H54 (cell line): ENCODE measurements around the gene SNUPN.
"Not testable (repeated sequence)": the region's sequence is repeated elsewhere in the genome, so short reads cannot be mapped to it uniquely, and the experiment has no call there.

ENCODE experiments used
- DNase-seq: peaks from one replicate; pipeline ENCODE4 v3.0.0; 2011; ENCODE audit warnings: low spot score, mixed read lengths; ENCODE audit not compliant: insufficient read length
- FAIRE-seq: peaks from 3 replicates; lab custom pipeline; 2011; peaks lifted over from hg19 to GRCh38; lab: Jason Lieb, UNC
- POLR2A ChIP-seq: IDR thresholded peaks from 2 replicates; pipeline ENCODE4 v1.6.1; 2011; ENCODE audit warnings: low read depth, mild to moderate bottlenecking, low read length

Gene SNUPN

DNA sequence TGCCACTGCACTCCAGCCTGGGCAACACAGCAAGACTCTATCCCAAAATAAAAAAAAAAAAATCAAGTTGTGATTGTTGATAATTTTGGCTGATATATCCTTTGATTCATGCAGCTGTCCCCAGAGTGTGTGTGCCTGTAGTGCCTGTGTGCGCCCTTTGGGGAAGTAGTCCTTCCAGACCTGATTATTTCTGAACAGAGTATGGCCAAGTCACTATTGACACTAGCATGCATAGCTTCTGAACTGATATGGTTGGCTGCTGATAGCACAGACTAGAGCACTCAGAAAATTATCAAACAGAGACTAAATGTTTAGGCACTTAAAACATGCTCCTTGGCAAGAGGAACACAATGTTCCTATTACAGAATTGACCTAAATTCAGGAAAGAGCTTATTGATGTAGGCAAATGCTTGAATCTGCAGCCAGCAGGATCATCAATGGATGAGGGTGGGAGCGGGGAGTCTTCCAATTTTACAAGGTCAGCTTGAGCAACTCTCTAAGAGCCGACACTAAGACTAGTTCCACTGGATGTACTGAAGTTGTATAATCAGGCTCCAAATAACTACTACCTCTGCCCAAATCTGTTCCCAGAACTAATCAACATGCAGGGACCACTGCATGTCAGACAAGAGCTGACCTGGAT is 28.7 kb downstream of the SNUPN start:
- no peak for DNase-seq
- no peak for TF ChIP-seq POLR2A
- no peak for FAIRE-seq

DNA sequence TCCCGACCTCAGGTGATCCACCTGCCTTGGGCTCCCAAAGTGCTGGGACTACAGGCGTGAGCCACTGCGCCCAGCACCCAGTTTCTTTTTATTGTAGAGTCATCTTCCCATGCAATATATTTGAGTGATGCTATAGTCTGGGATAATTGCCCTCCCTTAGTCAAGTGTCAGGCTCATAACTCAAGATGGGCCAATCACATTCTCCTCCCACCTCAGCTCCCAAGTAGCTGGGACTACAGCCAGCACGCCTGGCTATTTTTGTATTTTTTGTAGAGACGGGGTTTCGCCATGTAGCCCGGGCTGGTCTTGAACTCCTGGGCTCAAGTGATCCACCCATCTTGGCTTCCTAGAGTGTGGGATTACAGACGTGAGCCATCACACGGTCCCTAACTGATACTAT is 31.2 kb downstream of the SNUPN start:
- no peak for FAIRE-seq
- DNase-seq: no peak
- TF ChIP-seq POLR2A: no peak

DNA sequence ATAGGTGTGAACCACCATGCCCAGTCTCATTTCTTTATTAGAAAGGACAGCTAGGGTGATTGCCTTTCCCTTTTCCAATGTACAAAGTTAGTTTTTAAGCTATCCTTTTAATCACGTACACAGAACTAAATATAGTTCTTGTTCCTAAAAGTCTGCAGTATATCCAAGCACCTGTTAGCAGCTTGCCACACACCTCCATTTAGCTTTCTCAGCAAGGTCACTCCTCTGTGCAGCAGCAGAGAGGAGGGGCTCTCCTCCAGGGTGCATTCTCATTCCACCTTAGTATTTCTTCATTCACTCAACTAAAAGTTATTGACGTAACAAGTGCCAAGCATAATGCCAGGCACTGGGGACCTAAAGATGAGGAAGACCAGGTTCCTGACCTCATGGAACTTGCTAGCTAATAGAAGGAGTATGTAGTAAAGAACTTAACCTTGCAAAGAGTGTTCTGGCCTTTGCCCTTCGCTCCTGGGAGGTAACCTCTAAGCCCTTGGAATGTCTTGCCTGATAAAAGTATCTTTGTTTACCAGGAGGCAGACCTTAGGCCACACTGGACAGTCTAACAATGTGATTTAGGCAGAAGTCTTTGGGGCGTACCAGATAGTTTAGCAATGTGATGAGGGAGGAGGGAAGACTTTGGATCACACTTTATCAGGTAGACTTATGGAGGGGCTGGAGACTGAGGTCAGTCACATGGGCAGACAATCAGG is 33.7 kb downstream of the SNUPN start:
- no peak for TF ChIP-seq POLR2A
- FAIRE-seq: no peak
- no peak for DNase-seq

DNA sequence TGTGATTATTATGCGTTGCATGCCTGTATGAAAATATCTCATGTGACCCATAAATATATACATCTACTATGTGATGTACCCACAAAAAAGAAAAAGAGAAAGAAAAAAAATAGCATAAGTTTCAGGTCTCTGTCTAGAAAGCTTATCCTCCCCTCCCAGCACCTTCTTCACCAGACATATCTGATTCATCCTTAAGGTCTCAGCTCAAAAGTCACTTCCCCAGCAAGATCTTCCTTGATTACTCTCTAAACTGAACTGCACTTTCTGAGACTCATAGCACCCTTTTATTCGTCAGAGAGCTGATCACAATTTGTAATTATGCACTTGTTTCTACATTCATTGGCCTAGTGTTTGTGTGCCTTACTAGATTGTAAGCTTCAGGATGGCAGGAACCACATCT is 35.3 kb downstream of the SNUPN start:
- TF ChIP-seq POLR2A: no peak
- no peak for DNase-seq
- no peak for FAIRE-seq

DNA sequence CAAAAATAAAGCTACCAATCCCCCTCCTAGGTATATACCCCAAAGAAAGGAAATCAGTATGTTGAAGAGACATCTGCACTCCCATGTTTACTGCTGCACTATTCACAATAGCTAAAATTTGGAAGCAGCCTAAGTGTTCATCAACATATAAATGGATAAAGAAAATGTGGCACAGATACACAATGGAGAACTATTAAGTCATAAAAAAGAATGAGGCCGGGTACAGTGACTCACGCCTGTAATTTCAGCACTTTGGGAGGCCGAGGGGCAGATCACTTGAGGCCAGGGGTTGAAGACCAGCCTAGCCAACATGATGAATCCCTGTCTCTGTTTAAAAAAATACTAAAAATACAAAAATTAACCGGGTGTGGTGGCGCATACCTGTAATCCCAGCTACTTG is 36.5 kb downstream of the SNUPN start:
- TF ChIP-seq POLR2A: no peak
- FAIRE-seq (no peak), DNase-seq (no peak)

DNA sequence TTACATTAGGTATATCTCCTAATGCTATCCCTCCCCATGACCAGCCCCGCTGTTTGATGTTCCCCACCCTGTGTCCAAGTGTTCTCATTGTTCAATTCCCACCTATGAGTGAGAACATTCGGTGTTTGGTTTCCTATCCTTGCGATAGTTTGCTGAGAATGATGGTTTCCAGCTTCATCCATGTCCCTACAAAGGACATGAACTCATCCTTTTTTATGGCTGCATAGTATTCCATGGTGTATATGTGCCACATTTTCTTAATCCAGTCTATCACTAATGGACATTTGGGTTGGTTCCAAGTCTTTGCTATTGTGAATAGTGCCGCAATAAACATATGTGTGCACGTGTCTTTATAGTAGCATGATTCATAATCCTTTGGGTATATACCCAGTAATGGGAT is 39.1 kb downstream of the SNUPN start:
- not testable (repeated sequence) for DNase-seq, FAIRE-seq

DNA sequence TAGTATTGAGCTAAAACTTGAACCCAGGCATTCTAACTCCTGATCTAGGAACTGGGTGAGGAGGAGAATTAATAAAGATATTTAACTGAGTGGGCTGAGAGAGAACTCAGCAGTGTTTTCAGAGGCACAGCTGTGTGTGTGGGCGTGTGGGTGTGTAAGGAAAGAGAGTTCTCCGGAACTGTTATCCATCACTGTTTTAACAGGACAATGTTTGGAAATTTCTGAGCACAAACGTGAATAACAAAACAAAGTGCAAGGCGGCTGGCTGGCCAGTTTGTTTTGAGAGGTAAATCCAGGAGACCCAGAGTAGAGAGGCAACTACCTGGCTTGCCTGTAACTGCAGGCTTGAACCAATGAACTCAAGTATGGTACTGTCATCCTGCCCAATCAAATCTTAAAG is 41.4 kb downstream of the SNUPN start:
- TF ChIP-seq POLR2A: no peak
- FAIRE-seq: no peak
- DNase-seq: no peak

DNA sequence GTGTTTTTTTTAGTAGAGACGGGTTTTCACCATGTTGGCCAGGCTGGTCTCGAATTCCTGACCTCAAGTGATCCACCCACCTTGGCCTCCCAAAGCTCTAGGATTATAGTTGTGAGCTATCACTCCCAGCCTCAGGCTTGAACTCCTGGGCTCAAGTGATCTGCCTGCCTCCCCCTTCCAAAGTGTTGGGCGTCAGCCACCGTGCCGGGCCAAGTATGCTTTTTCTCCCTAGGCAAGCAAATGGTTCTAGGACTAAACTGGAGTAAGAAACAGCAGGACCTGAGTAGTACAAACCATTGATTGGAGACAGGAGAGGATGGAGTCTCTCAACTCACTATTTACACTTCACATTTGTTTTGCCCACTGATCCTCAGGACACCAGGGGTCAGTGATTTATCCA is 41.8 kb downstream of the SNUPN start:
- no peak for TF ChIP-seq POLR2A
- no peak for DNase-seq
- no peak for FAIRE-seq

DNA sequence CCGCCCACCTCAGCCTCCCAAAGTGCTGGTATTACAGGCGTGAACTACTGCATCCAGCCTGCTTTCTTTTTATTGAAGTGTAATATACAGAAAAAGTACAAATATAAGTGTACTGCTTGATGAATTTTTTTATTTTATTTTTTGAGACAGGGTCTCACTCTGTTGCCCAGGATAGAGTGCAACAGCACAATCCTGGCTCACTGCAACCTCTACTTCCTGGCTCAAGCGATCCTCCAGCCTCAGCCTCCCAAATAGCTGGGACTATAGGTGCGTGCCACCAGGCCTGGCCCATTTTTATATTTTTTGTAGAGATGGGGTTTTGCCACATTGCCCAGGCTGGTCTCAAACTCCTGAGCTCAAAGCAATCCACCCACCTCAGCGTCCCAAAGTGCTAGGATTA is 42.6 kb downstream of the SNUPN start:
- not testable (repeated sequence) for DNase-seq, FAIRE-seq

DNA sequence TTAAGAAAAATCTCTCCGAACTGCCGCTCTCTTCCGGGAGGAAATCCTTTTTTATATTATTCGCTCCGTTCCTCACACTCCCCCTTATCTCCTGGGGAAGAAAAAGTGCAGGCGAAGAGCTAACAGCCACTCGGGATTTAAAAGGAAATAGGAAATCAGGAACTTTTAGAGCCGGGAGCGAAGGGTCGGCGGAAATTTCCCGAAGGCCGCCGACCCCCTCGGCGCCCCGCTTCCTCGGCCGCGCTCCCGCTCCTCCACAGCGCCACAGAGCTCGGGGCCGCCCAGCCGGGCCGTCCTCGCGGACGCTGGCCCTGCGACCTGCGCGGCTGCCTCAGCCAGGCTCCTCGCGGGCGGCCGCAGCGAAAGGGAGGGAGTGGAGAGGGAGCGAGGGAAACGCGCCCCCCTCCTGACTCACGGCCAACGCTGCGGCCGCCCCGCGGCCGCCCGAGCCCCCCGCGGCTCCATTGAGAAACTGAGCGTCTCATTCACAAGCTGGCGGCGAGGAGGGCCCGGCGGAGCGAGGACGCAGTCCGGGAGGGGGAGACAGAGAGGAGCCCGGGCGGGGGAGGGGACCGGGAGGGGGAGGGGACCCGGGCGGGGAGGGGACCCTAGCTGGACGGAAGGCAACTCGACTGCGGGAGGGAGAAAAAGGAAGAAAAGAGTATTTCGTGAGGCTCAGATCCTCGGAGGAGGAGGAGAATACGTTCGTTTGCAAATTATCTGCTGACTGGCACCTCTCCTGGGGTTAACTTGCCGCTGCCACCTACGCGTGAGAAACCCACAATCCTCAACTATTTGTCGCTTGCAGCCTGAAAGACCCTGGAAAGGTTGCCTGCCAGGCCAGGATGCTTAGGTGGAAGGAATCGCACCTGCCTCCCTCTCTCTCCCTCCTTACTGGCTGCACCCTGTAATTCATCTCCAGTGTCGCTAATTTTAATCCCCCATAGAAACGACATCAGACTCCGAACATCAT is 46.3 kb downstream of the SNUPN start, which contains the start of gene PTPN9:
Gene PTPN9, minus strand, starts transcription at position 368 of the 973 bp plus-strand sequence. CDS start 539 bp downstream, outside the sequence.
- TF ChIP-seq POLR2A: peak; percentile 68
- peak; percentile 33 for DNase-seq
- FAIRE-seq: no peak

DNA sequence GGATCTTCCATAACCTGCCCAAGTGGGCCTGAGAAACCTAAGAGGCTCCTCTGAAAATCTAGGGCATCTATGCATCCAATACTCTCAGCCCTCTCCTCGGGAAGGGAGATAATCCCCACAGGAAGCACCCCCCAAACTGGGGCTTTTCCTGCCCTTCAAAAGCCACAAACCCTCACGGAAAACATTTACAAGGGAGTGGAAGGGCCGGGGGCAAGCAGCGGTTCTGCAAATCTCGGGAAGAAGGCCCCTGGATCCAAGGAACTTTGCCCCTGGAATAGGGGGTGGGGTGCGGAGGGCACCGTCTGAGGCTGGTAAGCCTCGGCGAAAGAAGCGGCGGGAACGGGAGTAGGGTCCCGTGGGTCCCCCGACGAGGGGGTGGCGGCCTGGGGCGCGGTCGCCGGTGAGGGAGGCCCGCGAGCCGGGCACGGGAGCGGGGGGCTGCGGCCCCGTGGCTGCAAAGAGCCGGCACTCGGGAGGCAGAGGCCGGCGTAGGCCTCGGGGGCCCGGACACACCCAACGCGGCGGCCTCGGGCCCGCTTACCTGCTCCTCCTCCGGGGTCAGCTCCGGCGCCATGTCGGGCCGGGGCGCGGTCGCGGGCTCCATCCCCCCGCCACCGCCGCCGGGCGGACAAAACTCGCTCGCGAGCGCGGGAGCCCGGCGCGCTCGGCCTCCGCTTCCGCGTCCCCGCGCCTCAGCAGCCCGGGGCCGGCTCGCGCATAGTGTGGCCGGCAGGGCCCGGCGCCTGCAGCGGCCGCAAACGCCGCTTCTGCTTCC is 47.2 kb downstream of the SNUPN start:
- FAIRE-seq (no peak), DNase-seq (peak; percentile 14)
- peak; percentile 35; the same call in 1 of the 2 replicates for TF ChIP-seq POLR2A

DNA sequence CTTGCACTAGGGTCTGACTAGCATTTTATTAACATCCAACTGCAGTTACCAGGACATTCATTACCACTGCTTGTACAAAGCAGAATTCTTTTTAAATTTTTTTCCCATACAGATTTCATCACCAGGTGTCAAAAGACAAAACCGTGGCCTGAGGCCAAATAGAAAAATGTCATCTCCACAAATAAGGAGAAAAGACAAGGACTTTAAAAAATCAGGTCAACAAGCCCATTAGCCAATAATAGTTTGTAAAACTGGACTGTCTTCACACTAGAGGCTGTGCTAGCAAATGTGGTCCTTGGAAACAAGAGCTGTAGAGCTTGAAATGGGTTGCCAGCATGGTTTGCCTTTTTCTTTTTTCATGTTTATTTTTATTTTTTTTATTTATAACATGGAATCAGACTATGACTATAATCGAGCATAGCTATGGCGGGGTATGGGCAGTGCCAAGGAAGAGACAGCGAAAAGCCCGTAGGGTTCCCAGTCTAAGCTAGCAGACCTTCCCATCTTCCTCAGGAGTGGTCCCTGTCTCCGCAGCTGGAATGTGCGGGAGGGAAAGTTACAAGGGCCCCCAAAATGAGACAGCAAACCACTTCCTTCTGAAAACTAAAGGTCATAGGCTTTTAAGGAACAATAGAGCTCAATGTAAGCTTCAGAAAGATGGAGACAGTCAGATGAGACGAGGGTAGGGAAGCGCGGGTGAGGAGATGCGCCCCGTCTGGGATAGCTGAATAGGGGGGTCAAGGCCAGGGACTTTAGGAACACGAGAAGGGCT is 47.9 kb downstream of the SNUPN start:
- no peak for DNase-seq
- no peak for TF ChIP-seq POLR2A
- no peak for FAIRE-seq
